GM21423 (cell line): ENCODE data around the gene ALDH1B1.

Source experiments
- ATAC-seq: cut with Tn5 transposase; IDR thresholded peaks from one replicate; pipeline ENCODE4 v1.9.1; 2021; ENCODE audit warnings: mild to moderate bottlenecking, moderate library complexity; ENCODE audit not compliant: unreplicated experiment

Gene ALDH1B1

GRCh38 chr9:38437193-38437823 lies 44.8 kb downstream of the ALDH1B1 start:
- ATAC-seq, result no peak

GRCh38 chr9:38439291-38439915 lies 46.9 kb downstream of the ALDH1B1 start:
- ATAC-seq, result no peak

- no peak for ATAC-seq
Measured at GRCh38 chr9:38439916-38440301, 47.4 kb downstream of the ALDH1B1 start.

GRCh38 chr9:38440516-38440915 lies 48.0 kb downstream of the ALDH1B1 start:
- no peak for ATAC-seq

- no peak for ATAC-seq
Measured at GRCh38 chr9:38441347-38442085, 49.0 kb downstream of the ALDH1B1 start.

GRCh38 chr9:38442473-38443096 lies 50.1 kb downstream of the ALDH1B1 start:
- ATAC-seq, result no peak

GRCh38 chr9:38443181-38443580 lies 50.7 kb downstream of the ALDH1B1 start:
- no peak for ATAC-seq

- ATAC-seq, result no peak
Measured at GRCh38 chr9:38443597-38443996, 51.1 kb downstream of the ALDH1B1 start.

- peak; percentile 97 for ATAC-seq
Measured at GRCh38 chr9:38445154-38446043, 52.9 kb downstream of the ALDH1B1 start.

- ATAC-seq, result no peak
Measured at GRCh38 chr9:38447703-38448102, 55.2 kb downstream of the ALDH1B1 start.
